Aorta (tissue), 5 donors: ENCODE data around the gene PPA2. TPM values are rescaled to one million over a fixed set of nuclear protein-coding genes. Genes with fewer than 3 reads are reported as not detected.

Source experiments
- ATAC-seq: fragments of 200-7000 bp; cut with Tn5 transposase; one replicate; pipeline ENCODE4 v1.9.1; 2022; ENCODE audit warnings: moderate library complexity; ENCODE audit not compliant: low FRiP score
- DNase-seq, 2 donors: peaks; one replicate each; pipeline ENCODE4 v3.0.0-alpha.2; 2020
- H3K27ac ChIP-seq, 2 donors: one replicate each; pipeline ENCODE4 v1.5.1; 2013; ENCODE audit warnings: low read length in 2 of 2, mild to moderate bottlenecking in 2 of 2, moderate library complexity in 2 of 2, control low read depth in 1 of 2, inconsistent platforms in 1 of 2, low read depth in 1 of 2
- H3K27me3 ChIP-seq, 2 donors: one replicate each; pipeline ENCODE4 v1.6.1; 2013; ENCODE audit warnings: control low read depth in 1 of 2, low read length in 1 of 2, mild to moderate bottlenecking in 1 of 2, moderate library complexity in 1 of 2; ENCODE audit not compliant: insufficient read depth in 2 of 2, control insufficient read depth in 1 of 2
- H3K36me3 ChIP-seq, 2 donors: one replicate each; pipeline ENCODE4 v1.6.1; 2013; ENCODE audit warnings: control low read depth in 1 of 2, low read length in 1 of 2, mild to moderate bottlenecking in 1 of 2; ENCODE audit not compliant: insufficient read depth in 2 of 2, control insufficient read depth in 1 of 2
- H3K4me1 ChIP-seq, 2 donors: one replicate each; pipeline ENCODE4 v1.6.1; 2013; ENCODE audit warnings: low read length in 2 of 2, control low read depth in 1 of 2, mild to moderate bottlenecking in 1 of 2, moderate library complexity in 1 of 2; ENCODE audit not compliant: insufficient read depth in 2 of 2, control insufficient read depth in 1 of 2
- H3K4me3 ChIP-seq, 2 donors: one replicate each; pipeline ENCODE4 v1.5.1; 2013; ENCODE audit warnings: low read length in 2 of 2, control low read depth in 1 of 2, mild to moderate bottlenecking in 1 of 2
- H3K9me3 ChIP-seq: one replicate; pipeline ENCODE4 v1.6.1; 2013; ENCODE audit warnings: mild to moderate bottlenecking, low read length; ENCODE audit not compliant: control insufficient read depth
- WGBS, 2 donors: extraction: QIAGEN DNeasy Blood & Tissue Kit; methylation state at CpG; one replicate each; pipeline ENCODE4 v1.1.7; 2013; 5-methylcytosine and 5-hydroxymethylcytosine counted together
- intact Hi-C, 2 donors: fragments of 100-400 bp; cut with DNase I; formaldehyde crosslinking; loops; one replicate each; pipeline versions ENCODE4 v1.14.2 to v1.15.0; 2022
- polyA plus RNA-seq, 2 donors: library from polyadenylated mRNA; stranded (reverse); fragments of 200-250 nt; gene quantifications; one replicate each; pipeline ENCODE4 v1.2.3, GENCODE V29; 2013
- total RNA-seq, 2 donors: library from RNA; stranded (reverse); fragmentation: NEBNext Ultra II Directional; extraction: Animal tissue kit (Norgen Biotek cat#: 25700); gene quantifications; one replicate each; pipeline ENCODE4 v1.2.1, GENCODE V29; 2021
- donor health status: healthy with polysubstance abuse.
- donor health status: Bipolar disorder and iron deficiency.
- donor health status: DM: no; HTN: no; CAD: no.
- donor health status: DM: no; HTN: no; CAD: no.
- donor health status: DM: yes; HTN: yes; CAD: no.

The PPA2 gene
- total and polyA plus RNA-seq, 4 donors = 52.3 to 68.9 (median 63.8) TPM

- Histone ChIP-seq H3K27ac (no peak overlapping the region), H3K4me3 (no peak overlapping the region), H3K27me3 (no peaks in the 10 kb centered on the region), H3K36me3 (no peaks in the 10 kb centered on the region), H3K4me1 (no peaks in the 10 kb centered on the region), H3K9me3 (no peaks in the 10 kb centered on the region)
- ATAC-seq (no peak), DNase-seq (no peak)
- WGBS, 2 donors = 67 to 71% methylated on average over 3 of the region's 3 CpGs
- intact Hi-C loops = no loop called here
Measured at GRCh38 chr4:105495667-105496066, 21.8 kb upstream of the PPA2 start.

GRCh38 chr4:105490523-105490922, 16.7 kb upstream of the PPA2 start:
- Histone ChIP-seq H3K4me1 (no peaks in the 10 kb centered on the region), H3K27ac (no peak overlapping the region), H3K36me3 (no peaks in the 10 kb centered on the region), H3K27me3 (no peaks in the 10 kb centered on the region), H3K9me3 (no peaks in the 10 kb centered on the region), H3K4me3 (no peak overlapping the region)
- 33 to 64% methylated on average over 1 of the region's 1 CpG for WGBS, 2 donors
- no peak for DNase-seq
- intact Hi-C loops = no loop called here
- no peak for ATAC-seq

GRCh38 chr4:105483840-105484239, 10.0 kb upstream of the PPA2 start:
- no peaks in the 10 kb centered on the region for H3K4me1 ChIP-seq
- no peaks in the 10 kb centered on the region for H3K9me3 ChIP-seq

GRCh38 chr4:105474099-105474518, 247 bp upstream of the PPA2 start:
- DNase-seq (peak; percentile 91 to 97), ATAC-seq (no peak)
- Histone ChIP-seq H3K4me1 (peaks cover 2% of the 10 kb centered on the region in 2 donors), H3K9me3 (no peaks in the 10 kb centered on the region), H3K27me3 (no peaks in the 10 kb centered on the region), H3K36me3 (no peaks in the 10 kb centered on the region), H3K27ac (no peak overlapping the region), H3K4me3 (peak overlapping the region in 1 of 2 donors; percentile 92)
- intact Hi-C loops = loop anchor here in 1 of 2 donors (5.0 kb wide), 1 partner anchor 282 kb away; no protein-coding TSS in a partner anchor
- 9 to 10% methylated on average over 18 to 23 of the region's 23 CpGs for WGBS, 2 donors

More at GRCh38 chr4:105483840-105484239, 10.0 kb upstream of the PPA2 start:
- Histone ChIP-seq H3K27me3 (no peaks in the 10 kb centered on the region), H3K27ac (no peak overlapping the region), H3K36me3 (no peaks in the 10 kb centered on the region), H3K4me3 (no peak overlapping the region)
- DNase-seq (no peak), ATAC-seq (no peak)
- 88 to 92% methylated on average over 3 of the region's 3 CpGs for WGBS, 2 donors
- intact Hi-C loops = no loop called here

- ATAC-seq (peak; percentile 2), DNase-seq (peak in 1 of 2 donors; percentile 46)
- Histone ChIP-seq H3K36me3 (no peaks in the 10 kb centered on the region), H3K9me3 (no peaks in the 10 kb centered on the region), H3K27me3 (no peaks in the 10 kb centered on the region), H3K4me3 (peak overlapping the region; percentile 67 to 92), H3K4me1 (peaks cover 2% of the 10 kb centered on the region in 2 donors), H3K27ac (peak overlapping the region; percentile 87 to 97)
- 3 to 4% methylated on average over 19 of the region's 19 CpGs for WGBS, 2 donors
- intact Hi-C loops = loop anchor here in 1 of 2 donors (1.0 to 5.0 kb wide), 2 partner anchors 281 to 332 kb away; no protein-coding TSS in a partner anchor
Measured at GRCh38 chr4:105472871-105473323, 965 bp downstream of the PPA2 start.

GRCh38 chr4:105471566-105472176, 2.2 kb downstream of the PPA2 start:
- H3K9me3 ChIP-seq = no peaks in the 10 kb centered on the region
- WGBS, 2 donors = 16 to 17% methylated on average over 10 of the region's 10 CpGs
- H3K27me3 ChIP-seq = no peaks in the 10 kb centered on the region
- peaks cover 2 to 4% of the 10 kb centered on the region in 2 donors for H3K4me1 ChIP-seq
- H3K36me3 ChIP-seq = no peaks in the 10 kb centered on the region
- peak overlapping the region; percentile 9 to 44 for H3K4me3 ChIP-seq
- peak; percentile 71 for ATAC-seq
- DNase-seq = peak in 1 of 2 donors; percentile 70
- intact Hi-C loops = loop anchor here (2.0 to 5.0 kb wide), 3 partner anchors 279 to 331 kb away; partner anchors contain the start of gene TET2 (in 1 of the 2)
- no peak overlapping the region for H3K27ac ChIP-seq

GRCh38 chr4:105470766-105471165, 3.1 kb downstream of the PPA2 start:
- Histone ChIP-seq H3K4me1 (peaks cover 2 to 4% of the 10 kb centered on the region in 2 donors), H3K4me3 (no peak overlapping the region), H3K27ac (no peak overlapping the region), H3K9me3 (no peaks in the 10 kb centered on the region), H3K27me3 (no peaks in the 10 kb centered on the region), H3K36me3 (no peaks in the 10 kb centered on the region)
- intact Hi-C loops = loop anchor here (2.0 to 5.0 kb wide), 3 partner anchors 278 to 330 kb away; partner anchors contain the start of gene TET2 (in 1 of the 2)
- 87 to 90% methylated on average over 6 of the region's 6 CpGs for WGBS, 2 donors
- DNase-seq (no peak), ATAC-seq (no peak)

GRCh38 chr4:105469736-105470135, 4.1 kb downstream of the PPA2 start:
- no peak for ATAC-seq
- 90 to 93% methylated on average over 1 of the region's 1 CpG for WGBS, 2 donors
- Histone ChIP-seq H3K27ac (no peak overlapping the region), H3K9me3 (no peaks in the 10 kb centered on the region), H3K36me3 (no peaks in the 10 kb centered on the region), H3K27me3 (no peaks in the 10 kb centered on the region), H3K4me3 (no peak overlapping the region), H3K4me1 (peaks cover 2 to 4% of the 10 kb centered on the region in 2 donors)
- intact Hi-C loops = loop anchor here (2.0 to 5.0 kb wide), 3 partner anchors 277 to 329 kb away; partner anchors contain the start of gene TET2 (in 1 of the 2)
- no peak for DNase-seq

- Histone ChIP-seq H3K4me3 (no peak overlapping the region), H3K4me1 (peaks cover 0 to 2% of the 10 kb centered on the region in 2 donors), H3K27me3 (no peaks in the 10 kb centered on the region), H3K27ac (no peak overlapping the region), H3K36me3 (no peaks in the 10 kb centered on the region), H3K9me3 (no peaks in the 10 kb centered on the region)
- no peak for ATAC-seq
- intact Hi-C loops = no loop called here
- WGBS, 2 donors = 96 to 99% methylated on average over 6 of the region's 6 CpGs
- DNase-seq = no peak
Measured at GRCh38 chr4:105466580-105466979, 7.3 kb downstream of the PPA2 start.
